Motor neuron (in vitro differentiated cells): ENCODE results near the gene NUCKS1. TPM values are rescaled to one million over a fixed set of nuclear protein-coding genes. Genes with fewer than 3 reads are reported as not detected.

Experiments used
- ATAC-seq, 8 experiments: fragments of 200-7000 bp; cut with Tn5 transposase; replicated peaks in 6 of 8; 2 replicates each; pipeline ENCODE4 v1.8.0; 2021; ENCODE audit warnings: mild to moderate bottlenecking in 8 of 8, moderate library complexity in 8 of 8
- H3K27ac ChIP-seq, 2 donors: fragments of 250-450 bp; sonication (Bioruptor Pico); 2 replicates each; pipeline ENCODE4 v1.9.0; 2021; ENCODE audit warnings: antibody characterized with exemption in 2 of 2, mild to moderate bottlenecking in 2 of 2, moderate library complexity in 1 of 2
- H3K4me1 ChIP-seq, 2 donors: fragments of 250-450 bp; sonication (Bioruptor Pico); replicated peaks in 1 of 2; 2 replicates each; pipeline ENCODE4 v1.6.1; 2021; ENCODE audit warnings: antibody characterized with exemption in 2 of 2, mild to moderate bottlenecking in 2 of 2, moderate library complexity in 1 of 2
- H3K4me3 ChIP-seq, 5 donors: fragments of 250-450 bp; sonication (Bioruptor Pico); 2 replicates each; pipeline ENCODE4 v1.9.0; 2021; ENCODE audit warnings: antibody characterized with exemption in 5 of 5, mild to moderate bottlenecking in 5 of 5, moderate library complexity in 4 of 5
- WGBS, 10 experiments: fragments of 450-650 bp; shearing (Covaris generic); methylation state at CpG; one replicate each; pipeline ENCODE4 v1.0.0; 2022; 5-methylcytosine and 5-hydroxymethylcytosine counted together
- in situ Hi-C, 9 experiments: fragments of 400-800 bp; cut with MboI; loops; one replicate each; pipeline ENCODE4 v1.15.0; 2021; ENCODE audit warnings: low sequenced_read_pairs in 9 of 9, low pct_unique_long_range_greater_than_20kb in 2 of 9; ENCODE audit not compliant: unreplicated experiment in 9 of 9
- total RNA-seq, 8 experiments: library from RNA; unstranded; fragments of 300-600 nt; gene quantifications; 2 replicates each; pipeline versions ENCODE4 v1.2.3 to v1.2.4, GENCODE V29; 2022

Gene NUCKS1
- total RNA-seq, 8 experiments from 2014 or later = 88.0 to 300 (median 172) TPM

- WGBS, 10 experiments = 85 to 100% (median 89%) methylated on average over 2 to 5 of the region's 5 CpGs; no CpG with 5 or more reads in 1 of the 10 experiments
- ATAC-seq = no peak
- H3K27ac ChIP-seq = no peak overlapping the region
- H3K4me3 ChIP-seq = no peak overlapping the region
- in situ Hi-C loops = no loop called here
- H3K4me1 ChIP-seq = peaks cover 10 to 12% of the 10 kb centered on the region in 2 donors
These were observed 34.4 kb downstream of the NUCKS1 start for GRCh38 chr1:205715628-205716027.

- ATAC-seq = no peak
- no peak overlapping the region for H3K4me3 ChIP-seq
- WGBS, 10 experiments = 40 to 99% (median 90%) methylated on average over 1 to 4 of the region's 4 CpGs; no CpG with 5 or more reads in 3 of the 10 experiments
- H3K4me1 ChIP-seq = peaks cover 10 to 12% of the 10 kb centered on the region in 2 donors
- in situ Hi-C loops = no loop called here
- no peak overlapping the region for H3K27ac ChIP-seq
These were observed 35.1 kb downstream of the NUCKS1 start for GRCh38 chr1:205714906-205715246.

- Histone ChIP-seq H3K27ac (no peak overlapping the region), H3K4me1 (peaks cover 10 to 12% of the 10 kb centered on the region in 2 donors), H3K4me3 (no peak overlapping the region)
- 56 to 100% (median 73%) methylated on average over 1 to 5 of the region's 5 CpGs for WGBS, 10 experiments
- peak; percentile 15 to 80 (median 66) for ATAC-seq
- in situ Hi-C loops = no loop called here
These were observed 35.6 kb downstream of the NUCKS1 start for GRCh38 chr1:205714190-205714905.

- peak; percentile 68 to 92 (median 82) for ATAC-seq
- in situ Hi-C loops = no loop called here
- WGBS, 10 experiments = 28 to 94% (median 41%) methylated on average over 2 to 8 of the region's 8 CpGs; no CpG with 5 or more reads in 1 of the 10 experiments
These were observed 38.6 kb downstream of the NUCKS1 start for GRCh38 chr1:205711105-205712048.

GRCh38 chr1:205710201-205711062 is 39.5 kb downstream of the NUCKS1 start:
- Histone ChIP-seq H3K4me1 (peaks cover 10 to 12% of the 10 kb centered on the region in 2 donors), H3K4me3 (no peak overlapping the region), H3K27ac (no peak overlapping the region)
- no peak for ATAC-seq
- 11 to 100% (median 41%) methylated on average over 1 of the region's 1 CpG; no CpG with 5 or more reads in 2 of the 10 experiments for WGBS, 10 experiments
- in situ Hi-C loops = no loop called here

More at GRCh38 chr1:205711105-205712048, 38.6 kb downstream of the NUCKS1 start:
- no peak overlapping the region for H3K4me3 ChIP-seq
- peaks cover 10 to 12% of the 10 kb centered on the region in 2 donors for H3K4me1 ChIP-seq
- H3K27ac ChIP-seq = no peak overlapping the region

- 50 to 100% (median 87%) methylated on average over 1 to 2 of the region's 2 CpGs; no CpG with 5 or more reads in 4 of the 10 experiments for WGBS, 10 experiments
- Histone ChIP-seq H3K4me3 (no peak overlapping the region), H3K27ac (no peak overlapping the region), H3K4me1 (peaks cover 10 to 12% of the 10 kb centered on the region in 2 donors)
- in situ Hi-C loops = no loop called here
- ATAC-seq = no peak
These were observed 40.3 kb downstream of the NUCKS1 start for GRCh38 chr1:205709640-205710039.

- no peak overlapping the region for H3K27ac ChIP-seq
- whole genome bisulfite sequencing, 10 experiments = 14 to 86% (median 67%) methylated on average over 2 to 4 of the region's 4 CpGs; no CpG with 5 or more reads in 5 of the 10 experiments
- peaks cover 4 to 9% of the 10 kb centered on the region in 2 donors for H3K4me1 ChIP-seq
- in situ Hi-C loops = no loop called here
- H3K4me3 ChIP-seq = no peak overlapping the region
- peak in 1 of 8 experiments; percentile 53 for ATAC-seq
These were observed 41.0 kb downstream of the NUCKS1 start for GRCh38 chr1:205709059-205709398.

- H3K4me1 ChIP-seq = peaks cover 0 to 2% of the 10 kb centered on the region in 2 donors
- 60 to 100% (median 93%) methylated on average over 2 to 6 of the region's 6 CpGs for WGBS, 10 experiments
- H3K4me3 ChIP-seq = no peak overlapping the region
- ATAC-seq = no peak
- H3K27ac ChIP-seq = no peak overlapping the region
- in situ Hi-C loops = no loop called here
These were observed 43.1 kb downstream of the NUCKS1 start for GRCh38 chr1:205706601-205707502.

- ATAC-seq = no peak
- H3K4me1 ChIP-seq = no peaks in the 10 kb centered on the region
- 13 to 100% (median 94%) methylated on average over 1 to 2 of the region's 2 CpGs; no CpG with 5 or more reads in 1 of the 10 experiments for WGBS, 10 experiments
- no peak overlapping the region for H3K27ac ChIP-seq
- no peak overlapping the region for H3K4me3 ChIP-seq
- in situ Hi-C loops = no loop called here
These were observed 45.1 kb downstream of the NUCKS1 start for GRCh38 chr1:205704903-205705302.

- no peak overlapping the region for H3K27ac ChIP-seq
These were observed 46.9 kb downstream of the NUCKS1 start for GRCh38 chr1:205703072-205703471.

GRCh38 chr1:205701891-205702290 is 48.1 kb downstream of the NUCKS1 start:
- no peak for ATAC-seq
- Histone ChIP-seq H3K27ac (no peak overlapping the region), H3K4me3 (no peak overlapping the region), H3K4me1 (no peaks in the 10 kb centered on the region)
- WGBS, 10 experiments = 55 to 86% (median 75%) methylated on average over 2 to 4 of the region's 4 CpGs; no CpG with 5 or more reads in 6 of the 10 experiments
- in situ Hi-C loops = no loop called here

More at GRCh38 chr1:205703072-205703471, 46.9 kb downstream of the NUCKS1 start:
- in situ Hi-C loops = no loop called here
- no peak overlapping the region for H3K4me3 ChIP-seq
- 67 to 100% (median 86%) methylated on average over 1 of the region's 1 CpG; no CpG with 5 or more reads in 1 of the 10 experiments for WGBS, 10 experiments
- peak in 1 of 8 experiments; percentile 15 for ATAC-seq
- no peaks in the 10 kb centered on the region for H3K4me1 ChIP-seq

- Histone ChIP-seq H3K27ac (no peak overlapping the region), H3K4me1 (no peaks in the 10 kb centered on the region), H3K4me3 (no peak overlapping the region)
- ATAC-seq = no peak
- in situ Hi-C loops = no loop called here
- WGBS, 10 experiments = 83 to 100% (median 100%) methylated on average over 1 of the region's 2 CpGs; no CpG with 5 or more reads in 7 of the 10 experiments
These were observed 48.6 kb downstream of the NUCKS1 start for GRCh38 chr1:205701420-205701819.
